Testis (tissue), 3 donors: ENCODE measurements around the gene BANK1. TPM values are rescaled to one million over a fixed set of nuclear protein-coding genes. Genes with fewer than 3 reads are reported as not detected.

Experiments
- DNase-seq: peaks from one replicate; pipeline ENCODE4 v3.0.0-alpha.2; 2019
- H3K27ac ChIP-seq, 2 donors: fragments of 200-600 bp; sonication (generic); one replicate each; pipeline ENCODE4 v1.5.1; 2019
- H3K27me3 ChIP-seq: fragments of 200-600 bp; sonication (generic); one replicate; pipeline ENCODE4 v1.5.1; 2019
- H3K36me3 ChIP-seq: fragments of 200-600 bp; sonication (generic); one replicate; pipeline ENCODE4 v1.5.1; 2017; ENCODE audit warnings: low read depth; ENCODE audit errors: missing control alignments
- H3K4me1 ChIP-seq: fragments of 200-600 bp; sonication (generic); one replicate; pipeline ENCODE4 v1.5.1; 2019
- H3K4me3 ChIP-seq, 2 donors: fragments of 200-600 bp; sonication (generic); one replicate each; pipeline ENCODE4 v1.5.1; 2017 to 2019
- H3K9me3 ChIP-seq: fragments of 200-600 bp; sonication (generic); one replicate; pipeline ENCODE4 v1.5.1; 2017
- CTCF ChIP-seq, 3 experiments: fragments of 450-650 bp in 2 of 3; fragments of 200-600 bp in 1 of 3; sonication (generic) in 1 of 3; IDR thresholded peaks; one replicate each; pipeline ENCODE4 v1.5.1; 2016 to 2019; ENCODE audit warnings: antibody characterized with exemption in 3 of 3, mild to moderate bottlenecking in 2 of 3, moderate library complexity in 1 of 3
- POLR2A ChIP-seq: fragments of 450-650 bp; IDR thresholded peaks from one replicate; pipeline ENCODE4 v1.6.1; 2017; ENCODE audit warnings: antibody characterized with exemption, mild to moderate bottlenecking, moderate library complexity
- WGBS, 2 donors: methylation state at CpG; one replicate each; pipeline ENCODE4 v1.1.5; 2018; 5-methylcytosine and 5-hydroxymethylcytosine counted together
- intact Hi-C: fragments of 100-400 bp; cut with DNase I; formaldehyde crosslinking; loops from one replicate; pipeline ENCODE4 v1.15.1; 2023; ENCODE audit warnings: low total_unique reads
- polyA plus RNA-seq: library from polyadenylated mRNA; stranded (reverse); fragments of 350-450 nt; fragmentation: Illumina TruSeq; extraction: RNeasy Lipid Tissue Mini Kit (QIAGEN cat#74804); gene quantifications from one replicate; pipeline ENCODE4 v1.2.3, GENCODE V29; 2014; ENCODE audit warnings: low read depth, low replicate concordance; ENCODE audit not compliant: insufficient read depth
- total RNA-seq, 2 donors: library from RNA; depleted of rRNA; stranded (reverse); fragments of >200 nt; gene quantifications; one replicate each; pipeline ENCODE4 v1.2.3, GENCODE V29; 2016

Gene BANK1
- total and polyA plus RNA-seq, 3 donors from 2014 or later: 5.2 to 10.4 (median 10.0) TPM

DNA sequence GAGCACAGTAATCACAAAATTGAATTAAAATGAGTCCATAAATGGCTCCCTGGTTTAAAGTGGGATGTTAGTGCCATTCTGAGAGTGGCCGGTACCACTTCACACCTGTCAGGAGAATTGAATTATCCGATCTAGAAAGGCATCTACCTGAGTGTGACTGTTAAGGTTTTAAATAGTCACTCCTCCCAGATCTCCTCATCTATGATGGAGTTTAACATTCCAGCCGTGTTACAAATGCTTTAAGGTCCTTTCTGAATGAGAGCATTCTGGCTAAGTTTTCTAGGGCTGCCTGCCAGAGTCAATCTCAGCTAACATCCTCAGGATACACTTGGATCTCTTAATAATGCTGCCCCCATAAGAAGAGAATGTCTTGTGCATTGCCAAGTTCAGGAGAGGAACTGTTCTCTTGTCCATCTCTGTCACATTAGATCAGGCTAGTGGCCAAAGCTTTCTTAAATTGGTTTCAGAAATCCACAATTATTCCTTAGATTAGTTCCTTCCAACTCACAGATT, 323.6 kb downstream of the BANK1 start:
- Histone ChIP-seq H3K27me3 (no peaks in the 10 kb centered on the region), H3K4me3 (no peak overlapping the region), H3K4me1 (no peaks in the 10 kb centered on the region), H3K9me3 (no peaks in the 10 kb centered on the region), H3K36me3 (no peaks in the 10 kb centered on the region), H3K27ac (no peak overlapping the region)
- intact Hi-C loops: no loop called here
- WGBS, 2 donors: 69 to 83% methylated on average over 3 of the region's 3 CpGs
- no peak for DNase-seq
- TF ChIP-seq POLR2A (no peak), CTCF (IDR thresholded peaks at IDR 0.05) (no peak)

DNA sequence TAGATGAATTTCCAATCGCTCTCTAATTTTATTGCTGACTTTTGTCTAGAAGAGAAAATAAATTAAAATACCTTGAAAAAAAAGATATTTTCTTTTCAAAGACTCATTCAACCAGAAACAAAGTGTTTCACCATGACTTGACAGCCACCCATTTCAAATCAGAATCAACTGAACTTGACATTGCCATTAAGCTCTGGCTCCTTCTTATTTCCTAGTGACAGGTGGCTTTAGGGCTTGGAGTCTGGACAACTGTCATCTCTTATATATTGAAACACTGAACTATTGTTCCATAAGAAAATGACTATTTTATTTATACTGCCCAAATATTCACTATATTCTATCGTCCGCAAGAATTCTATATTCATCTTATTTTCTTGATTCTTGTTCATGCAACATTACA, 325.6 kb downstream of the BANK1 start:
- Histone ChIP-seq H3K36me3 (no peaks in the 10 kb centered on the region), H3K9me3 (no peaks in the 10 kb centered on the region), H3K27ac (no peak overlapping the region), H3K27me3 (no peaks in the 10 kb centered on the region), H3K4me1 (no peaks in the 10 kb centered on the region), H3K4me3 (no peak overlapping the region)
- DNase-seq: no peak
- 93 to 96% methylated on average over 3 of the region's 3 CpGs for WGBS, 2 donors
- no peak for TF ChIP-seq CTCF (IDR thresholded peaks at IDR 0.05)
- intact Hi-C loops: no loop called here

GRCh38 chr4:102120846-102121245, 330.3 kb downstream of the BANK1 start:
- intact Hi-C loops: no loop called here
- TF ChIP-seq POLR2A (no peak), CTCF (IDR thresholded peaks at IDR 0.05) (no peak)
- H3K9me3 ChIP-seq: no peaks in the 10 kb centered on the region
- H3K4me3 ChIP-seq: no peak overlapping the region
- H3K4me1 ChIP-seq: no peaks in the 10 kb centered on the region
- H3K27me3 ChIP-seq: no peaks in the 10 kb centered on the region
- H3K27ac ChIP-seq: no peak overlapping the region
- no peaks in the 10 kb centered on the region for H3K36me3 ChIP-seq
- no peak for DNase-seq
